Panc1 (cell line): ENCODE results near the gene CNGB1. TPM values are rescaled to one million over a fixed set of nuclear protein-coding genes. Genes with fewer than 3 reads are reported as not detected.

Experiments
- ATAC-seq: fragments of 200-7000 bp; cut with Tn5 transposase; 2 replicates; pipeline ENCODE4 v1.9.1; 2020; ENCODE audit warnings: mild to moderate bottlenecking, moderate library complexity
- BruUV-seq: library from RNA; stranded (reverse); fragments of 400-500 nt; replicated peaks from 2 replicates; lab custom pipeline; 2021; lab: Mats Ljungman, UMichigan
- CTCF ChIA-PET: fragments of 300-600 bp; sonication (Branson Sonifier 250); formaldehyde crosslinking; loops from one replicate; lab custom pipeline; 2022; ENCODE audit warnings: antibody characterized with exemption; lab: Charles Lee
- POLR2A ChIA-PET: fragments of 300-600 bp; sonication (Branson Sonifier 250); formaldehyde crosslinking; loops from one replicate; lab custom pipeline; 2022; ENCODE audit warnings: antibody characterized with exemption; lab: Charles Lee
- DNase-seq: peaks from one replicate; pipeline ENCODE4 v3.0.0-alpha.2; 2010; ENCODE audit warnings: low read depth, low spot score
- H3K27ac ChIP-seq: 2 replicates; pipeline ENCODE4 v1.5.1; 2011; ENCODE audit warnings: mild to moderate bottlenecking, low read length, inconsistent platforms
- H3K27me3 ChIP-seq: fragments of 200-500 bp; sonication (Bioruptor generic); 2 replicates; pipeline ENCODE4 v1.6.0; 2014; ENCODE audit warnings: low read length, inconsistent platforms; ENCODE audit not compliant: control insufficient read depth, insufficient read depth
- H3K36me3 ChIP-seq: fragments of 200-500 bp; sonication (Bioruptor generic); 2 replicates; pipeline ENCODE4 v1.5.1; 2014; ENCODE audit warnings: inconsistent platforms, mild to moderate bottlenecking, low read length, moderate library complexity; ENCODE audit not compliant: control insufficient read depth, insufficient read depth
- H3K4me1 ChIP-seq: 2 replicates; pipeline ENCODE4 v1.5.1; 2011; ENCODE audit warnings: inconsistent platforms, mild to moderate bottlenecking, low read length, moderate library complexity; ENCODE audit not compliant: control insufficient read depth, insufficient read depth
- H3K4me3 ChIP-seq, 2 experiments: 2 replicates each; pipeline ENCODE4 v1.5.1; 2011 to 2012; ENCODE audit warnings: low read depth in 2 of 2, low read length in 2 of 2, mild to moderate bottlenecking in 2 of 2, inconsistent platforms in 1 of 2, moderate library complexity in 1 of 2
- H3K9me3 ChIP-seq: fragments of 200-500 bp; sonication (Bioruptor generic); 2 replicates; pipeline ENCODE4 v1.5.1; 2014; ENCODE audit warnings: low read depth, mild to moderate bottlenecking, inconsistent platforms, low read length, moderate library complexity; ENCODE audit not compliant: control insufficient read depth, insufficient read depth
- POLR2AphosphoS5 ChIP-seq: IDR thresholded peaks from 2 replicates; pipeline ENCODE4 v1.6.1; 2012; ENCODE audit warnings: mild to moderate bottlenecking, low read depth, low read length, moderate library complexity
- SIN3A ChIP-seq: IDR thresholded peaks from 2 replicates; pipeline ENCODE4 v1.6.1; 2012; ENCODE audit warnings: low read depth, mild to moderate bottlenecking, low read length, moderate library complexity, borderline replicate concordance; ENCODE audit not compliant: insufficient read depth
- TCF7L2 ChIP-seq: IDR thresholded peaks from 2 replicates; pipeline ENCODE4 v1.6.1; 2011; ENCODE audit warnings: mild to moderate bottlenecking, low read depth, low read length, inconsistent platforms
- in situ Hi-C: cut with HindIII; loops from 2 replicates; pipeline ENCODE4 v1.10.0; 2016; ENCODE audit warnings: low sequenced_read_pairs, low pct_unique_long_range_greater_than_20kb
- intact Hi-C: fragments of 100-400 bp; cut with micrococcal nuclease; formaldehyde crosslinking; loops from one replicate; pipeline ENCODE4 v1.10.0; 2022; ENCODE audit not compliant: unreplicated experiment
- total RNA-seq: library from RNA; stranded (reverse); gene quantifications from one replicate; pipeline ENCODE4 v1.2.1, GENCODE V29; 2021; ENCODE audit not compliant: unreplicated experiment
- TF ChIP-seq, protein P1 (sequence below), 2 experiments: IDR thresholded peaks; 2 replicates each; pipeline ENCODE4 v1.6.1; 2011 to 2012; ENCODE audit warnings: low read depth in 2 of 2, control low read depth in 1 of 2, low read length in 1 of 2, mild to moderate bottlenecking in 1 of 2, moderate library complexity in 1 of 2; ENCODE audit not compliant: insufficient read depth in 1 of 2
- TF ChIP-seq, protein P2 (sequence below): fragments of 450-650 bp; IDR thresholded peaks from 2 replicates; pipeline ENCODE4 v1.5.1; 2017; ENCODE audit warnings: mild to moderate bottlenecking

CNGB1 gene
- total RNA-seq, 1 experiment from 2014 or later: not detected

DNA sequence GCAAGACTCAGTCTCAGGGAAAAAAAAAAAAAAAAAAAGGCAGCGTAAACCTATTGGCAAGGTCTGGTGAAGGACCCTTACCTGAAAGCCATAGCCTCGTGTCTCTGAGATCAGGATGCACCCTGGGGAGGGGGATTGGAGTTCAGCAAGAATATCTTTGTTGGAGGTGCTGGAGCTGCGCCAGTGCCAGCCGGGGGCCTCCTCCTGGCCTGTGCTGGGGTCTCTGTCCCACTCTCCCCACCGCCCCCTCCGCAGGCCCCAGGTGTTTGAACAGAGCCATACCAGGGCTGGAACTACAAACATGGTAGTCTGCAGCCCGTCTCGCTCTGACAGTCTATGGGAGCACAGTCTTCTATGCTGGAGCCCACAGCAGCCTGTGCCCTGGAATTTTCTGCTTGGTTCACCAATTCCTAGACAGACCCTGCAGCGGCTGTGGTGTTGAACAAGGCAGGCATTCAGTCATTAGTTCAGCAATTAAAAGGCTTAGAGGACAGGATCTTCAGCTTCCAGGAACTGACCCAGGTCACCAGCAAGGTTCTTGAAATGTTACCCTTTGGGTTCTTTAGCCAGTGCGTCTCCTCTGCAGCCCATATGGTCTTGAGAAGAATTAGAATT is 126.4 kb downstream of the CNGB1 start:
- POLR2A ChIA-PET: no interaction called here
- DNase-seq: no peak
- in situ Hi-C loops (no loop called here), intact Hi-C loops (no loop called here)
- no peak for TF ChIP-seq TCF7L2
- CTCF ChIA-PET: no interaction called here
- H3K27ac ChIP-seq: no peak overlapping the region
- no peak for ATAC-seq
- H3K9me3 ChIP-seq: no peaks in the 10 kb centered on the region
- H3K4me3 ChIP-seq: no peak overlapping the region
- H3K36me3 ChIP-seq: no peaks in the 10 kb centered on the region
- no TSS peak for BruUV-seq
- H3K4me1 ChIP-seq: no peaks in the 10 kb centered on the region
- no peaks in the 10 kb centered on the region for H3K27me3 ChIP-seq

DNA sequence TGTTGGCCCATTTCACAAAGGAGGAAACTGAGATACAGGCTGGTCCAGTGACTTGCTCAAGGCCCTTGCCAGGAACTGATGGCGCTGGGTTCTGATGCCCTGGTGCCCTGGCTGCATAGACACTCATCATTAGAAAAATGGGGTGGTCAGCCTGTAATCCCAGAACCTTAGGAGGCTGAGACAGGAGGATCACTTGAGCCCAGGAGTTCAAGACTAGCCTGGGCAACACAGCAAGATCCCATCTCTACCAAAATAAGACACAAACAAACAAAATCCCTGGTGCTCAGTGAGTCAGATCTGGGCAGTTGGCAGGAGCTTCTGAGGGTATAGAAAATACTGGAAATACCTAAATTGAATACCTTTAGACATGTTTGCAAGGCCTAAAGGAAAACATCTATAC is 127.5 kb downstream of the CNGB1 start:
- Histone ChIP-seq H3K9me3 (no peaks in the 10 kb centered on the region), H3K4me3 (no peak overlapping the region), H3K4me1 (no peaks in the 10 kb centered on the region), H3K27ac (no peak overlapping the region), H3K36me3 (no peaks in the 10 kb centered on the region), H3K27me3 (no peaks in the 10 kb centered on the region)
- ATAC-seq (no peak), DNase-seq (no peak)
- CTCF ChIA-PET: no interaction called here
- in situ Hi-C loops (no loop called here), intact Hi-C loops (no loop called here)
- TF ChIP-seq TCF7L2 (no peak), POLR2AphosphoS5 (no peak), SIN3A (no peak)
- TF ChIP-seq, protein P1, sequence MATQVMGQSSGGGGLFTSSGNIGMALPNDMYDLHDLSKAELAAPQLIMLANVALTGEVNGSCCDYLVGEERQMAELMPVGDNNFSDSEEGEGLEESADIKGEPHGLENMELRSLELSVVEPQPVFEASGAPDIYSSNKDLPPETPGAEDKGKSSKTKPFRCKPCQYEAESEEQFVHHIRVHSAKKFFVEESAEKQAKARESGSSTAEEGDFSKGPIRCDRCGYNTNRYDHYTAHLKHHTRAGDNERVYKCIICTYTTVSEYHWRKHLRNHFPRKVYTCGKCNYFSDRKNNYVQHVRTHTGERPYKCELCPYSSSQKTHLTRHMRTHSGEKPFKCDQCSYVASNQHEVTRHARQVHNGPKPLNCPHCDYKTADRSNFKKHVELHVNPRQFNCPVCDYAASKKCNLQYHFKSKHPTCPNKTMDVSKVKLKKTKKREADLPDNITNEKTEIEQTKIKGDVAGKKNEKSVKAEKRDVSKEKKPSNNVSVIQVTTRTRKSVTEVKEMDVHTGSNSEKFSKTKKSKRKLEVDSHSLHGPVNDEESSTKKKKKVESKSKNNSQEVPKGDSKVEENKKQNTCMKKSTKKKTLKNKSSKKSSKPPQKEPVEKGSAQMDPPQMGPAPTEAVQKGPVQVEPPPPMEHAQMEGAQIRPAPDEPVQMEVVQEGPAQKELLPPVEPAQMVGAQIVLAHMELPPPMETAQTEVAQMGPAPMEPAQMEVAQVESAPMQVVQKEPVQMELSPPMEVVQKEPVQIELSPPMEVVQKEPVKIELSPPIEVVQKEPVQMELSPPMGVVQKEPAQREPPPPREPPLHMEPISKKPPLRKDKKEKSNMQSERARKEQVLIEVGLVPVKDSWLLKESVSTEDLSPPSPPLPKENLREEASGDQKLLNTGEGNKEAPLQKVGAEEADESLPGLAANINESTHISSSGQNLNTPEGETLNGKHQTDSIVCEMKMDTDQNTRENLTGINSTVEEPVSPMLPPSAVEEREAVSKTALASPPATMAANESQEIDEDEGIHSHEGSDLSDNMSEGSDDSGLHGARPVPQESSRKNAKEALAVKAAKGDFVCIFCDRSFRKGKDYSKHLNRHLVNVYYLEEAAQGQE (IDR thresholded peaks at IDR 0.05; ENCODE audit: insufficient read depth in 1 of 2, low read depth in 2 of 2, low read length in 1 of 2): no peak
- TF ChIP-seq, protein P2, sequence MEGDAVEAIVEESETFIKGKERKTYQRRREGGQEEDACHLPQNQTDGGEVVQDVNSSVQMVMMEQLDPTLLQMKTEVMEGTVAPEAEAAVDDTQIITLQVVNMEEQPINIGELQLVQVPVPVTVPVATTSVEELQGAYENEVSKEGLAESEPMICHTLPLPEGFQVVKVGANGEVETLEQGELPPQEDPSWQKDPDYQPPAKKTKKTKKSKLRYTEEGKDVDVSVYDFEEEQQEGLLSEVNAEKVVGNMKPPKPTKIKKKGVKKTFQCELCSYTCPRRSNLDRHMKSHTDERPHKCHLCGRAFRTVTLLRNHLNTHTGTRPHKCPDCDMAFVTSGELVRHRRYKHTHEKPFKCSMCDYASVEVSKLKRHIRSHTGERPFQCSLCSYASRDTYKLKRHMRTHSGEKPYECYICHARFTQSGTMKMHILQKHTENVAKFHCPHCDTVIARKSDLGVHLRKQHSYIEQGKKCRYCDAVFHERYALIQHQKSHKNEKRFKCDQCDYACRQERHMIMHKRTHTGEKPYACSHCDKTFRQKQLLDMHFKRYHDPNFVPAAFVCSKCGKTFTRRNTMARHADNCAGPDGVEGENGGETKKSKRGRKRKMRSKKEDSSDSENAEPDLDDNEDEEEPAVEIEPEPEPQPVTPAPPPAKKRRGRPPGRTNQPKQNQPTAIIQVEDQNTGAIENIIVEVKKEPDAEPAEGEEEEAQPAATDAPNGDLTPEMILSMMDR: no peak
- no TSS peak for BruUV-seq
- POLR2A ChIA-PET: no interaction called here

DNA sequence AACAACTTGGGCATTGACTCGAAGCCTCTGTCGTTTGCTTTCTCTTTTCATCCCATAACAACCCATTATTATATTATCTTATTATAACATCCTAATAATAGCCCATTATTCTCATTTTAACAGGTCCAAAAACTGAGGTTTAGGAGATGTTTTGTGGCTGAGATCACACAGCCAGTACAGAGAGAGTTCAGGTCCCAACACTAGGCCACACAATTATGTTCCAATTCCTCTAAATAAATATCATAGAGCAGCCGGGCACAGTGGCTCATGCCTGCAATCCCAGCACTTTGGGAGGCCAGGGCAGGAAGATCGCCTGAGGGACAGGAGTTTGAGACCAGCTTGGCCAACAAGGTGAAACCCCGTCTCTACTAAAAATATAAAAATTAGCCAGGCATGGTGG is 128.3 kb downstream of the CNGB1 start:
- no peak for ATAC-seq
- POLR2A ChIA-PET: no interaction called here
- TF ChIP-seq SIN3A (no peak), POLR2AphosphoS5 (no peak), TCF7L2 (no peak)
- TF ChIP-seq, protein P1 (IDR thresholded peaks at IDR 0.05; ENCODE audit: insufficient read depth in 1 of 2, low read depth in 2 of 2, low read length in 1 of 2): no peak
- TF ChIP-seq, protein P2: no peak
- no peaks in the 10 kb centered on the region for H3K4me1 ChIP-seq
- intact Hi-C loops (no loop called here), in situ Hi-C loops (no loop called here)
- no TSS peak for BruUV-seq
- CTCF ChIA-PET: interaction anchor here (0.6 kb wide), 1 partner anchor 161 kb away, joined by 5 read pairs; no protein-coding TSS in a partner anchor
- H3K27ac ChIP-seq: no peak overlapping the region
- no peaks in the 10 kb centered on the region for H3K36me3 ChIP-seq
- no peak for DNase-seq
- H3K4me3 ChIP-seq: no peak overlapping the region
- H3K27me3 ChIP-seq: no peaks in the 10 kb centered on the region
- no peaks in the 10 kb centered on the region for H3K9me3 ChIP-seq
